Spinal cord (tissue), 10 donors: ENCODE data around the gene CLOCK. TPM values are rescaled to one million over a fixed set of nuclear protein-coding genes. Genes with fewer than 3 reads are reported as not detected.

Experiments used
- DNase-seq, 6 donors: peaks; one replicate each; pipeline versions ENCODE4 v3.0.0 to v3.0.0-alpha.2; 2013 to 2015; ENCODE audit warnings: low spot score in 6 of 6, low read depth in 4 of 6
- H3K27ac ChIP-seq: one replicate; pipeline ENCODE4 v1.5.1; 2013; ENCODE audit warnings: low read depth, low read length, control low read depth
- H3K27me3 ChIP-seq: one replicate; pipeline ENCODE4 v1.6.1; 2013; ENCODE audit warnings: low read length; ENCODE audit not compliant: control insufficient read depth, insufficient read depth
- H3K36me3 ChIP-seq: one replicate; pipeline ENCODE4 v1.6.1; 2013; ENCODE audit warnings: low read length; ENCODE audit not compliant: control insufficient read depth, insufficient read depth
- H3K4me1 ChIP-seq: one replicate; pipeline ENCODE4 v1.6.1; 2013; ENCODE audit warnings: low read length; ENCODE audit not compliant: control insufficient read depth, insufficient read depth
- H3K4me3 ChIP-seq: one replicate; pipeline ENCODE4 v1.5.1; 2013; ENCODE audit warnings: low read depth, low read length, control low read depth
- H3K9me3 ChIP-seq: one replicate; pipeline ENCODE4 v1.6.1; 2013; ENCODE audit warnings: low read length; ENCODE audit not compliant: control insufficient read depth, insufficient read depth
- WGBS: methylation state at CpG from one replicate; pipeline ENCODE4 v1.1.5; 2013; ENCODE audit warnings: missing lambda C conversion rate; ENCODE audit not compliant: insufficient coverage; 5-methylcytosine and 5-hydroxymethylcytosine counted together
- polyA plus RNA-seq, 2 donors: library from polyadenylated mRNA; unstranded; fragments of 120-200 nt; gene quantifications; one replicate each; pipeline ENCODE4 v1.2.1, GENCODE V29; 2013; ENCODE audit not compliant: insufficient read length in 2 of 2
- total RNA-seq, 2 donors: library from RNA; depleted of rRNA in 1 of 2; stranded (reverse); fragments of 120-200 nt in 1 of 2; fragments of >200 nt in 1 of 2; gene quantifications; one replicate each; pipeline versions ENCODE4 v1.2.3 to v1.2.4, GENCODE V29; 2013 to 2014
- donor health status: healthy.

CLOCK gene
- total and polyA plus RNA-seq, 4 donors: 12.5 to 37.8 (median 22.2) TPM

GRCh38 chr4:55439023-55439422 lies 107.7 kb downstream of the CLOCK start:
- no peak for DNase-seq

GRCh38 chr4:55438314-55438713 lies 108.4 kb downstream of the CLOCK start:
- H3K9me3 ChIP-seq: no peaks in the 10 kb centered on the region
- H3K4me1 ChIP-seq: no peaks in the 10 kb centered on the region
- no peak overlapping the region for H3K27ac ChIP-seq
- H3K36me3 ChIP-seq: peaks cover 12% of the 10 kb centered on the region
- DNase-seq: no peak
- WGBS: 60% methylated on average over 1 of the region's 2 CpGs
- H3K4me3 ChIP-seq: no peak overlapping the region
- H3K27me3 ChIP-seq: no peaks in the 10 kb centered on the region

More at GRCh38 chr4:55439023-55439422, 107.7 kb downstream of the CLOCK start:
- H3K27ac ChIP-seq: no peak overlapping the region
- no peaks in the 10 kb centered on the region for H3K9me3 ChIP-seq
- H3K4me1 ChIP-seq: no peaks in the 10 kb centered on the region
- H3K27me3 ChIP-seq: no peaks in the 10 kb centered on the region
- H3K36me3 ChIP-seq: peaks cover 12% of the 10 kb centered on the region
- H3K4me3 ChIP-seq: no peak overlapping the region

GRCh38 chr4:55437823-55438222 lies 108.9 kb downstream of the CLOCK start:
- WGBS: no CpG with 5 or more reads among the region's 3 CpGs

GRCh38 chr4:55437356-55437796 lies 109.3 kb downstream of the CLOCK start:
- H3K4me1 ChIP-seq: no peaks in the 10 kb centered on the region
- no peak overlapping the region for H3K4me3 ChIP-seq
- peaks cover 17% of the 10 kb centered on the region for H3K36me3 ChIP-seq
- no peak for DNase-seq
- WGBS: 89% methylated on average over 4 of the region's 5 CpGs
- H3K9me3 ChIP-seq: no peaks in the 10 kb centered on the region
- no peak overlapping the region for H3K27ac ChIP-seq
- no peaks in the 10 kb centered on the region for H3K27me3 ChIP-seq

More at GRCh38 chr4:55437823-55438222, 108.9 kb downstream of the CLOCK start:
- Histone ChIP-seq H3K4me1 (no peaks in the 10 kb centered on the region), H3K9me3 (no peaks in the 10 kb centered on the region), H3K27ac (no peak overlapping the region), H3K4me3 (no peak overlapping the region), H3K36me3 (peaks cover 17% of the 10 kb centered on the region), H3K27me3 (no peaks in the 10 kb centered on the region)
- no peak for DNase-seq

- peaks cover 17% of the 10 kb centered on the region for H3K36me3 ChIP-seq
- no peak overlapping the region for H3K4me3 ChIP-seq
- no peak for DNase-seq
- H3K9me3 ChIP-seq: no peaks in the 10 kb centered on the region
- H3K4me1 ChIP-seq: no peaks in the 10 kb centered on the region
- 73% methylated on average over 3 of the region's 3 CpGs for WGBS
- no peaks in the 10 kb centered on the region for H3K27me3 ChIP-seq
- H3K27ac ChIP-seq: no peak overlapping the region
Observed at GRCh38 chr4:55435141-55435841, 111.4 kb downstream of the CLOCK start.

GRCh38 chr4:55431710-55432336 lies 114.9 kb downstream of the CLOCK start:
- DNase-seq: no peak
- Histone ChIP-seq H3K36me3 (peaks cover 15% of the 10 kb centered on the region), H3K9me3 (no peaks in the 10 kb centered on the region), H3K4me1 (no peaks in the 10 kb centered on the region), H3K27me3 (no peaks in the 10 kb centered on the region), H3K27ac (no peak overlapping the region), H3K4me3 (no peak overlapping the region)
- WGBS: 69% methylated on average over 5 of the region's 6 CpGs

GRCh38 chr4:55424791-55425190 lies 121.9 kb downstream of the CLOCK start:
- Histone ChIP-seq H3K9me3 (no peaks in the 10 kb centered on the region), H3K27me3 (no peaks in the 10 kb centered on the region), H3K4me3 (no peak overlapping the region), H3K36me3 (peaks cover 16% of the 10 kb centered on the region), H3K4me1 (no peaks in the 10 kb centered on the region), H3K27ac (no peak overlapping the region)
- WGBS: 71% methylated on average over 1 of the region's 3 CpGs
- no peak for DNase-seq

DNA sequence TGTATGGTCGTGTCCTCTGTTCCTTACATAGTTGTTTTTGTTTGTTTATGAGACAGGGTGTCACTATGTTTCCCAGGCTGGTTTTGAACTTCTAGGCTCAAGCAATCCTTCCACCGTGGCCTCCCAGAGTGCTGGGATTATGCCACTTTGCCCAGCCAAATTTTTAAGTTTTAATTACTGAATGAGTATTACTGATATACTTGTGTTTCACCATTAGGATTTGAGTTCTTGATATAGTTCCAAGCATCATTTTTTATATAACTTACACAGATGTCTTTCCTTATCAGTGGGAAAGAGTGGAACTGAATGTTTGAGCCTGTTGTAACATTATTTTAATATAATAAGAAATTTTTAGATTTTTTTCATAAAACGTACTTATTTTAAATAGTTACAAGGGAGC lies 130.5 kb downstream of the CLOCK start:
- H3K9me3 ChIP-seq: no peaks in the 10 kb centered on the region
- peaks cover 7% of the 10 kb centered on the region for H3K36me3 ChIP-seq
- DNase-seq: no peak
- no peak overlapping the region for H3K4me3 ChIP-seq
- no peaks in the 10 kb centered on the region for H3K4me1 ChIP-seq
- H3K27ac ChIP-seq: no peak overlapping the region
- no peaks in the 10 kb centered on the region for H3K27me3 ChIP-seq
- WGBS: 83% methylated on average over 1 of the region's 3 CpGs

GRCh38 chr4:55411621-55412020 lies 135.1 kb downstream of the CLOCK start:
- no peak overlapping the region for H3K4me3 ChIP-seq
- H3K27me3 ChIP-seq: no peaks in the 10 kb centered on the region
- H3K4me1 ChIP-seq: no peaks in the 10 kb centered on the region
- H3K9me3 ChIP-seq: no peaks in the 10 kb centered on the region
- WGBS: 83% methylated on average over 3 of the region's 6 CpGs
- DNase-seq: no peak
- H3K36me3 ChIP-seq: peaks cover 4% of the 10 kb centered on the region
- no peak overlapping the region for H3K27ac ChIP-seq

GRCh38 chr4:55410431-55410830 lies 136.3 kb downstream of the CLOCK start:
- H3K27me3 ChIP-seq: no peaks in the 10 kb centered on the region
- WGBS: 100% methylated on average over 2 of the region's 8 CpGs
- H3K4me3 ChIP-seq: no peak overlapping the region
- H3K4me1 ChIP-seq: no peaks in the 10 kb centered on the region
- no peaks in the 10 kb centered on the region for H3K9me3 ChIP-seq
- H3K36me3 ChIP-seq: peaks cover 7% of the 10 kb centered on the region
- DNase-seq: no peak
- H3K27ac ChIP-seq: no peak overlapping the region
